GM23248 (cell line): Measurements from ENCODE around the gene CLCF1.

Experiments used
- EZH2 ChIP-seq: fragments of 200-600 bp; sonication (generic); IDR thresholded peaks from 2 replicates; pipeline ENCODE4 v1.6.1; 2018; ENCODE audit warnings: antibody characterized with exemption, mild to moderate bottlenecking; ENCODE audit not compliant: insufficient read depth, poor library complexity, severe bottlenecking
- EZH2phosphoT487 ChIP-seq: fragments of 200-600 bp; sonication (generic); IDR thresholded peaks from 2 replicates; pipeline ENCODE4 v1.6.1; 2018; ENCODE audit warnings: antibody characterized with exemption, moderate library complexity, mild to moderate bottlenecking, low read depth; ENCODE audit not compliant: insufficient read depth

- no peak for TF ChIP-seq EZH2
- TF ChIP-seq EZH2phosphoT487, result no peak
Observed at GRCh38 chr11:67351275-67352005, 22.0 kb downstream of the CLCF1 start.
